C4-2B (cell line): ENCODE measurements around the gene SIGLEC10.

Source experiments
- ZFX ChIP-seq: fragments of 450-650 bp; IDR thresholded peaks from 2 replicates; pipeline ENCODE4 v1.6.1; 2017
- TF ChIP-seq, protein P1 (sequence below): fragments of 450-650 bp; conservative IDR thresholded peaks from 2 replicates; pipeline ENCODE4 v1.5.1; 2017; ENCODE audit warnings: mild to moderate bottlenecking

DNA sequence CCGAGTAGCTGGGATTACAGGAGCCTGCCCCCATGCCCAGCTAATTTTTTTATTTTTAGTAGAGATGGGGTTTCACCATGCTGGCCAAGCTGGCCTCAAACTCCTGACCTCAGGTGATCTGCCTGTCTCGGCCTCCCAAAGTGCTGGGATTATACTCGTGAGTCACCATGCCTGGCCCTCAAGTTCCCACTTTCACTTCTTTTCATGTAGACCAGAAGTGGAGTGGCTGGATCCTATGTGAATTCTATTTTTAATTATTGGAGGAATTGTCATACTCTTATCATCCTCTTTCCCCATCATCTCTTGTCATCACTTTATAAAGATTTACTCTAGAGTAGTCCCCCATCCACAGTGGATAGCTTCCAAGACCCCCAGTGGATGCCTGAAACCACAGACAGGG is 12.8 kb upstream of the SIGLEC10 start:
- TF ChIP-seq, protein P1, sequence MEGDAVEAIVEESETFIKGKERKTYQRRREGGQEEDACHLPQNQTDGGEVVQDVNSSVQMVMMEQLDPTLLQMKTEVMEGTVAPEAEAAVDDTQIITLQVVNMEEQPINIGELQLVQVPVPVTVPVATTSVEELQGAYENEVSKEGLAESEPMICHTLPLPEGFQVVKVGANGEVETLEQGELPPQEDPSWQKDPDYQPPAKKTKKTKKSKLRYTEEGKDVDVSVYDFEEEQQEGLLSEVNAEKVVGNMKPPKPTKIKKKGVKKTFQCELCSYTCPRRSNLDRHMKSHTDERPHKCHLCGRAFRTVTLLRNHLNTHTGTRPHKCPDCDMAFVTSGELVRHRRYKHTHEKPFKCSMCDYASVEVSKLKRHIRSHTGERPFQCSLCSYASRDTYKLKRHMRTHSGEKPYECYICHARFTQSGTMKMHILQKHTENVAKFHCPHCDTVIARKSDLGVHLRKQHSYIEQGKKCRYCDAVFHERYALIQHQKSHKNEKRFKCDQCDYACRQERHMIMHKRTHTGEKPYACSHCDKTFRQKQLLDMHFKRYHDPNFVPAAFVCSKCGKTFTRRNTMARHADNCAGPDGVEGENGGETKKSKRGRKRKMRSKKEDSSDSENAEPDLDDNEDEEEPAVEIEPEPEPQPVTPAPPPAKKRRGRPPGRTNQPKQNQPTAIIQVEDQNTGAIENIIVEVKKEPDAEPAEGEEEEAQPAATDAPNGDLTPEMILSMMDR = no peak
- TF ChIP-seq ZFX = no peak
